Fibroblast of skin of scalp (primary cell): ENCODE data around the gene AQR. TPM values are rescaled to one million over a fixed set of nuclear protein-coding genes. Genes with fewer than 3 reads are reported as not detected.
"Not testable (repeated sequence)": the region's sequence is repeated elsewhere in the genome, so short reads cannot be mapped to it uniquely, and the experiment has no call there.

ENCODE experiments used
- DNase-seq: peaks from one replicate; pipeline ENCODE4 v3.0.0-alpha.2; 2013
- polyA plus RNA-seq, 2 experiments: library from polyadenylated mRNA; unstranded; fragments of 120-200 nt; gene quantifications; one replicate each; pipeline ENCODE4 v1.2.1, GENCODE V29; 2013; ENCODE audit not compliant: insufficient read length in 2 of 2

Gene AQR
- polyA plus RNA-seq (2013, experiment 1 of 2; ENCODE audit: insufficient read length): 21.5 TPM
- polyA plus RNA-seq (2013, experiment 2 of 2; ENCODE audit: insufficient read length): 24.0 TPM

DNA sequence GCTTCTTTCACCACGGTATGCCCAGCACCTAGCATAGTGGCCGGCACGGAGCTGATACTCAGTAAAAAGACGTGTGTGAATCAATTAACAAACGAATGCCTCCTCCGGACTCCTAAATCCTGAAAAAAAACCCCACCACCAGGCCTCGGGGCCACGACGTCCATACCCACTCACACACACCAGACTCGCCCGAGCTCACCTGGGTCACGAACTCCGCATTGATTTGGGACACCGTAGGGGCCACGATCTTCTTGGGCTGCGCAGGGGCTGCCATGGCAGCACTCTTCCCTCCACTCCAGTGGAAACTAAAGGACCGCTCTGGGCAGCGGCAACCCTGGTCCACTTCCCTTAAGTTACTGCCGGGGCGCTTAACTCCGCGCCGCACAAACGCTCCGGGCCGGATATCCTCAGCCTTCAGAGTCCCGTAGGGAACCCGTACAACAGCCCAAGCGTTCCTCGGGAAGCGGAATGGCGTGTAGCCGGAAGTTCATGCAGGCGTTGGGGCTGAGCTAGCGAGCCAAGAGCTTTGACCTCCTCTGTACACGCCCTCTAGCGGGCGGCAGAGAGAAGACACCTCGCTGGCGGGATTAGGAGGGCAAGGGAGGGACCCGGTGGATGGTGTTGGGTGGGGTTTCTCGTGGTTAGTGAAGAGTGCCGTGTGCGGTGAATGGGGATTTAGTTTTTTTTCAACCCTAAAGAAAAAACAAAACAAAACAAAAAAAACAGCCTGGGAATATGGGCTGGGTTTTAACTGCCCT is at the start of gene AQR:
Gene AQR, minus strand, starts transcription at position 403 of the 758 bp plus-strand sequence. Its CDS starts 129 bp downstream, at position 274.
- DNase-seq: peak; percentile 99

DNA sequence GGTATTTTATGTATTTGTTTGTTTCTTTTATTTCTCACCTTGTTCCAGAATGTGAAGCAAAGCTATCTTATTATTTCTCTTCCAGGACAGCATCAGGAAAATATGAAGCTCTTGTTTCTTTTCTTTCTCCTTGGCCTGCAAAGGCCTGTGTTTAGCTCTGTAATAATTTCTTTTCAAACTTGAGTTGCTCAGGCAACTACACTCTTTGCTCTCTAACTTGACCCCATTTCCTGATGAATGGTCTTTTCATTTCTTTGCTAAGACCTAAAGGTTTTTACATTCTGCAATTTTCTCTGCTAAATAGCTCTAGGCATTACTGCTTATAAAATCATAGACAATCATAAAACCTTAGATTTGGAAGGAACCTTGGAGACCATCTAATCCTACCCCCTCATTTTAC is 44.7 kb upstream of the AQR start:
- no peak for DNase-seq

DNA sequence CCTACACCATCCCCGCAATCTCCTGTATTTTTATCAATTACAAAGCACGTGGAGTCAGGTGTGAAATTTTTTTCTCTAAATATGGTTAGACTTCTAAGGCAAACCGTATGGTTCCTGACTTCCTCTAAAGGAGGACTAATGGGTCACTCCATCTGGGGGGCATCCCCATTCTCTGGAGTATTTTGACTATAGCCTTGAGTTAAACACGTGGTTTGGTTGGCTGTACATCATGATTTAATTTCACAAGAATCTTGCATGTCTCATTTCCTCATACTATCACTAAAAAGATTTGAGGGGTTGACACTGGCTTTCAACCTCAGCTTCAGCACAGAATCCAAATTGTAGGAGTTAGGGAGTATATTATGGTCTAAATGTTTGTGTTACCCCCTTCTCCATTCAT is 43.8 kb upstream of the AQR start:
- DNase-seq: peak; percentile 34

DNA sequence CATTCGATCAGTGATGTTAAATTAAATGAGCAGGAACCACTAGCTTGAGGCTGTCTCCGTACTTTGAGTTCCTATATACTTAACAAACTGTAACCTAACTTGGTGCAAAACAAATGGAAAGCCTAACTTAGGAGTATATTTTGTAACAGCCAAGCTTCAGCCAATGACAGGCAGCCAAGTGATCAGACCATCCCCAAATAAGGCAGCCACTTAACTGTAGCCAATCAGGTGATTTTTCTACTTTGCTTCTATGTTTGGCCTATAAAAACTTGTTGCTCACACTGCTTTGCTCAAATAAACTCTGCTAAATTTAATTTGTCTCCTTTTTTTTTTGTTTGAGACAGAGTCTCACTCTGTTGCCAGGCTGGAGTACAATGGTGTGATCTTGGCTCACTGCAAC is 37.9 kb upstream of the AQR start:
- DNase-seq: no peak

DNA sequence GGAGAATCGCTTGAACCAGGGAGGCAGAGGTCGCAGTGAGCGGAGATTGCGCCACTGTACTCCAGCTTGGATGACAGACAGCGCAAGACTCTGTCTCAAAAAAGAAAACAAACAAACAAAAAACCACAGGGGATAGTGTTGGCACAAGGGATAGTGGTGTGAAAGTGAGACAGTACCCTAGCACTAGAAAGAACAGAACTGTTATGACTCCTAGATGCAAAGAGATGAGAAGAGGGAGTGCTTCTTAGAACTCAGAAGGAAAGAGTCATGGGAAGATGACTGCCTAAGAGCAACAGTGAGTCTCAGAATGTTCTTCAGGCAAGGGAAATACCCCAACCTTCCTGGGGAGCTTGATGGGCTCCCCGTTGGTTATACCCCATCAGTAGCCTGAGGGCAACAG is 36.4 kb upstream of the AQR start:
- no peak for DNase-seq

DNA sequence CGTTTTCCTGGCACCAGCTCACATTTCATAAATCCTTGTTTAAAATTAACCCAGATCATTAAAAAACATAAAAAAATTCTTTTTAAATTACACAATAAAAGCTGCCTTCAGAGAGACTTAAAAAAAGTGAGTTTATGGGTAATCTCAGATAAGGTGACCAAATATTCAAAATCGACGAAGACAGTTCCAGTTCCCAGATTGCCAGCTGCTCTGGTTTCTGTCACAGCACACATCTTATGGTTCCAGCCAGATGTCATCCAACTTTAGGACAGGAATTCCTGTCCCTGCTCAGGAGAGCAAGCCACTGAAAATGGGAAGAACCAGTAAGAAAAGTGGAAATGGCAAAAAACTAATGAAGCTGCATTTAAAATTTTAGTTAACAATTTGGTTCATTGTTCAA is 34.4 kb upstream of the AQR start:
- DNase-seq: no peak

DNA sequence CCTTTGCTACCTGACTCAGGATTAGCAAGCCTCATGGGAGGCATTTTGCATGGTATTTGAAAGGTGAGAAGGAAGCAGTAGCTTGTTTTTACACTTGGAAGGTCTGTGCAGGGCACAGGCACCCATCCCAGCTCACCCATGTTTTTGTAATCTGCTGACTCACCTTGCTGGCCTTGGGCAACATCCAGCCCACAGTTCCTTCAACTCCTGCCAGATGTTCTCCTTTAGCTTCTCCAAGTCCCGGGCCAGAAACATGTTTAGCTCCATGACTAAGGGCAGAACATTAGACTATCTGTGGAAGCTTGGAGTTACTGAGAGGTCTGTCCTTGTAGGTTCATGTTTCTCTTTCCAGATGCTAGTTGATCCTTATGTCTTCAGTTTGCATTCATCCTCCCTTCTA is 31.0 kb upstream of the AQR start:
- DNase-seq: no peak

DNA sequence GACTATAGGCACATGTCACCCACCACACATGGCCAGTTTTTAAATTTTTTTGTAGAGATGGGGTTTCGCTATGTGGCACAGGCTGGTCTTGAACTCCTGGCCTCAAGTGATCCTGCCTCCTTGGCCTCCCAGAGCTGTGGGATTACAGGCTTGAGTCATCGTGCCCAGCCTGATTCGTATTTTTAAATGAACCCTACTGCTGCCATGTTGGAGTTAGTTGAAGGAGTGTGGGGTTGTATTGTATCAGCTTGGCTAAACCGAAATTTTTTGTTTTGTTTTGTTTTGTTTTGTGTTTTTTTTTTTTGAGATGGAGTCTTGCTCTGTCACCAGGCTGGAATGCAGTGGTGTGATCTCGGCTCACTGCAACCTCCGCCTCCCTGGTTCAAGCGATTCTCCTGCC is 30.4 kb upstream of the AQR start:
- no peak for DNase-seq

DNA sequence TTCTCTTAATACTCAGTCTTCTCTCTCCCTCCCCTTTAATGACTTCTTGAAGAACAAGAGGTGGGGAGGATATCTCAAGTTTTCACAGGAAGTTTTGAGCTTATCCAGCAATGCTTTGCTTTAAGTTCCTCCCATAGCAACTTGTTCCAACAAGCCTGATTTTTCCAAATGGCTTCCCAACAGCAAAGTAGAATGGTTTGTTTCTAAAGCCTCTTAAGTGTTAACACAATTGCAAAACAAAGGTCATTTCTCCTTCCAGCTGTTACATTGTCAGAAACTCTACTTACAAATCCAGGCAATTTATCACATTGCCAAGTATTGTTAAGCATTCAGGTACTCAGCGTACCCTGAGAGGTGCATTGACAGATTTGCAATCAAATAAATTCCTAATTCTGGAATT is 25.4 kb upstream of the AQR start:
- DNase-seq: no peak

DNA sequence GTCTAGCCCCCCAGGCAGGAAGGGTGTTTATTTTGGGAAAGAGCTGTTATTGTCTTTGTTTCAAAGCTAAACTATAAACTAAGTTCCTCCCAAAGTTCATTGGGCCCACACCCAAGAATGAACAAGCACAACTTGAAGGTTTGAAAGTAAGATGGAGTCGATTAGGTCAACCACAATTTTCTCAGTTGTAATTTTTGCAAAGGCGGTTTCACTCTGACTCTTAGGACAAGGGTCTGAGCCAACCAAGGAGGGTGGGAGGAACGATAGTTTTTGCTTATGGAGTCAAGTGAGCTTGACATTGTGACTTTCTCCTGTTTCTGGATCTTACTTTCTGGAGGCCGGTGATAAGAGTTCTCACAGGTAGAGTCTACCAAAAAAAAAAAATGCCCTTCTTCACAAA is 24.3 kb upstream of the AQR start:
- no peak for DNase-seq

DNA sequence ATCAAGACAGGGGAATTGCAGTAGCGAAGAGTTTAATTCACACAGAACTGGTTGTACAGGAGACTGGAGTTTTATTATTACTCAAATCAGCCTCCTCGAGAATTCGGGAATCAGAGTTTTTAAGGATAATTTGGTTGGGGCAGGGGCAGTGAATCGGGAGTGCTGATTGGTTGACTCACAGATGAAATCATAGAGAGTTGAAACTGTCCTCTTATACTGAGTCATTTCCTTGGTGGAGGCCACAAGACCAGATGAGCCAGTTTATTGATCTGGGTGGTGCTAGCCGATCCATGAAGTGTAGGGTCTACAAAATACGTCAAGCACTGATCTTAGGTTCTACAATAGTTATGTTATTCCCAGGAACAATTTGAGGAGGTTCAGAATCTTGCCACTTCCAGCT is 23.9 kb upstream of the AQR start:
- no peak for DNase-seq

DNA sequence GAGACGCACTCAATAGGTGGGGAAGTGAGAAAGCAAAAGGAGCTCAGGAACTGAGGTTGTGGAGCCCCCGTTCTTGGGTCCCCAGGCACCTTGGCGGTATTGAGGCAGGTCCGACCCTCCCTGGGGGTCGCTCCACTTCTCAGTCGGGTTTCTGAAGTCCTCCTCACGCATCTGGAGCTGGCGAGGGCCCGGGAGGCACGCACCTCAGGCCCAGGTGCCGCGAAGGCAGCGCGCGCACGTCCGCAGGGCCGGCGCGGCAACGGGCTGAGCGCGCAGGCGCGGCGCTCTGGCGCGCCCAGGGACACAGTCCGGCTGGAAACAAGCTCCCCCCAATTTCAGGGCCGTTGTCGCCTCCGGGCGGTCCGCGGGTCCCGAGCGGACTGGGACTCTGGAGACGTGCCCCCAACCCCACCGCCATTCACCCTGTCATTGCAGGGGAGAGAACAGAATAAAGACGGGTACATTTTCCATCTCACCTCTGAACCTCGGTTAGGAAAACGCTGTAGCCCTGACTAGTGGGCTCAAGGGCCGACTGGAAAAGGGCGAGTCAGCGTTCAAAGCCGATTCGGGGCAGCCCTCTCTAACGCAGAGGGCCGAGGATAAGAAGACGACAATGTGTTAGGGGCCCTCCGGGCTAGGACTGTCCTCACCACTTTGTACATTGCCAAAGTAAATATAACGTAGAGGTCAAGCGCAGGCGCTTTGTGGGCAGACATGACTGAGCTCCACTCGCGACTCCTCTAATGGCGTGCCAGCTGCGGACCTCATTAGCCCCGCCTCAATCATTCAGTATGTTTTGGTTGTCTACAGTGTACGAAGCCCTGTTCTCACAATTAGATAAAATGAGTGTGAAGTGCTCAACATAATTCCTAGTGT is 18.7 kb upstream of the AQR start, which contains the start of gene ZNF770:
Gene ZNF770, minus strand, starts transcription at position 261 of the 876 bp plus-strand sequence. CDS start 4,853 bp downstream, outside the sequence.
- DNase-seq: peak; percentile 80

DNA sequence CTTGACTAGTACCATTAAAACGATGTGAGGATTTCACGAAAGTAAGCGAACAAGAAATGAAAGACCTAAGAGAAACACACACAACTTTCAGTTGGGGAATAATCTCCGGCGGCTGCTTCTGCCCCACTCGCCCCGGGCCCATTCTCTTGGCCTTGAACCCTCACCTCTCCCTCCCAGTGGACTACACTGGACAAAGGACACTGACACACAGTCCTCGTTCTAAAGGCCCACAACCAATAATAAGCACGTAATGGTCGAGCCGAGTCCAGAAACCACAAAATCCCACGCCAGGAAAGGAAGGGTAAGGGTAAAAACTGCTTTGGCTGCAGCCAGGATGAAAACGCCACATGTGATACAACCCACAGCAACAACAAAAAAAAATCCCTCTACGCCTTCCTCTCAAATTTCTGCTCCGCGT is 18.1 kb upstream of the AQR start:
- no peak for DNase-seq

DNA sequence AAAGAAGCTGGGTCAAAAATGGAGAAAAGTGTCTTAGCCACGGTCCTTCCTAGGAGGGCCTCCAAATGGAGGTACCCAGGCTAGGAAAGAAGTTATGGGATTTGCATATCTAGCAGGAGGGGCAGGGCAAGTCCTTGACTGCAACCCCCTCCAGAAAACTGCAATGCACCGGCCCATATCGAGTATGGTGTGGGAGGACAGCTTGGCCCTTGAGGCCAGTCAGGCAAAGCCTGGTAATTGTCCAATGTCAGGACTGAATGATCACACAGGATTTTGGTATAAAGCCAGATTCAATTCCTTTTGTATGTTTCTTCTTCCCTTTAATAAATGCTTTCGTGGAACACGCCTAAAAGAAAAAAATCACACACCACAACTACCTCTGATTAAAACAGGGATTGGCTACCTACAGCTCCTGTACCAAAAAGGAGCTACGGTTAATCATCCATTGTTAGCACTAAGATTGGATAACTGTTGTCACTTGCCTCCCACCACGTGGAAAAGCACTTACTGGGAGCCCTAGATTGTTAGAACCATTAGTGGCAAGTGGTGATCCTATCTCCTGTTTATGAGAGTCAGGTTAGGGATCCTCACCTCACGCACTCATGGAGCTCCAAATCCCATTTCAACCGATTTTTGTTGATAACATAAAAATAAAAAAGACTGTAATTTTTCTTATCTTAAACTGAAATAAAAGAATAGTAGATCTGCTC is 17.4 kb upstream of the AQR start:
- no peak for DNase-seq

DNA sequence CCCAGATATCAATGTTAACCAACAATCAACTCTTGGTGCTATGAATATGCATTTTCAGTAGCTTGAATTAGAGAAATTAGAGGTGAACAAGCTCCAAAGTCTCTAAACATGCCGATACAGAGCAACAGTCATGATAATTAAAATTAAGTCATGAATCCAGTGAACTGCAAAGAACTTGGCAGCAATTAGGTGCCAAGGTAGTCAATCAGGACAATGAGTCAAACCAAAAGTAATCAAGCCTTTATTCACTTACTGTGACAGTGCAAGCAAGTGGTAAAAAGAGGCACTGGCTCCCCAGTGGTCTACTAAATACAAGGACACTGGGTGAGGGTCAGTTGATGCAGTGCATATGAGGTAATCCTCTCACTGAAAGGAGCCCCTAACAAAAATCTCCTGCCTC is 16.8 kb upstream of the AQR start:
- no peak for DNase-seq

DNA sequence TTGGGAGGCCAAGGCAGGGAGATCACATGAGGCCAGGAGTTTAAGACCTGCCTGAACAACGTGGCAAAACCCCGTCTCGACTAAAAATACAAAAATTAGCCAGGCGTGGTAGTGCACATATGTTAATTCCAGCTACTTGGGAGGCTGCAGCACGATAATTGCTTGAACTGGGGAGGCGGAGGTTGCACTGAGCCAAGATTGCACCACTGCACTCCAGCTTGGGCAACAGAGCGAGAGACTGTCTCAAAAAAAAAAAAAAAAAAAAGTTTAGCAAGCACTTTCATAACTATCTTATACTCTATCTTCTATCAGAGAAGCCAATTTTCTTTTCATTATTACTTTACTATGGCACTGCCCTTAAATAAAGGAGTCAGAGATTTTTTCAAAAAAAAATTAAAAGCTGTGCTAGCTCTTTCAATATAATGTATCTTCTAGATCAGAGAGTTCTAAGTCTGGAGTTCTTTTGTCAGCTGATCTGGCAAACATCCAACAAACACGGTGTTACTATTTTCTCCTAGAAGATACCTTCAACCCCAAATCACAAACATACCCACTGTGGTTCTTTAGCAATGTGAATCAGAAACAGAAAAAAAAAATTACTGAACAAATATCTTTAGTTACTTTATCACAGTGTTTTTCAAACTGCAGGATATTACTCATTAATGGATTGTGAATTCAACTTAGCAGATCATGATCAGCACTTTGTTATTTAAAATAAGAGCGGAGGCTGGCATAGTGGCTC is 15.5 kb upstream of the AQR start:
- no peak for DNase-seq

DNA sequence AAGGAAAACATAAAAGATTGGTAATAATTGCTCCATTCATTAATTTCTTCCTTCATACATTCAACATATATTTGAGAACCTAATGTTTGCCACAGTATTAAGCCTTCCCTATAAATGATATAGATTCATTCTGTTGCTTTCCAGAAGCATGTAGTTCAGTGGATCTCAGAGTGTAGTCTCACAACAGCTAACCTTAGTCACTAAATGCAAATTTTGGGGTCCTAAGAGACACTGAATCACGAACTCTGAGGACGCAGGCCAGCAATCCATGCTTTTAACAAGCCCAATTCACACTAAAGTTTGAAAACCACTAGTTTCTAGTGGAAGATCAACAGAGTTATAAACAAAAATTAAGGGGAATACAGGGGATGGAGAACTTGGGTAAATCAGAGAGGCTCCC is 7.2 kb upstream of the AQR start:
- no peak for DNase-seq

DNA sequence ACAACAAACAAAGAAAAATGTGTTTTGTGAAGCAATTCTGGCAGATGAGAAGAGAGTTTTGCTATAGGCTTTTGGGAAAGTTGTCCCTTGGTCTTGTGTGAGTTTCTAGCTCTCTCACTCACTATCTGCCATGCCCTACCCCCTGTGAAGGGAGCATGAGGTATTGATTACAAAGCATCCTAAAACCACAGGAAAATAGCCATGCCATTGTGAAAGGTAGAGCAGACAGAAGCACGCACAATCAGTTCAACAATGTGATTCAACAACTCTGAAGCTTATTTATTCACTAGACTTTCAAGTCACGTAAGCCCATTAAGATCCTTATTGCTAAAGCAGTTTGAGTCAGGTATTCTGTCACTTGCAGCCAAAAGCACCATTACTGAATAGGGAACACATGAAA is 6.5 kb upstream of the AQR start:
- no peak for DNase-seq

DNA sequence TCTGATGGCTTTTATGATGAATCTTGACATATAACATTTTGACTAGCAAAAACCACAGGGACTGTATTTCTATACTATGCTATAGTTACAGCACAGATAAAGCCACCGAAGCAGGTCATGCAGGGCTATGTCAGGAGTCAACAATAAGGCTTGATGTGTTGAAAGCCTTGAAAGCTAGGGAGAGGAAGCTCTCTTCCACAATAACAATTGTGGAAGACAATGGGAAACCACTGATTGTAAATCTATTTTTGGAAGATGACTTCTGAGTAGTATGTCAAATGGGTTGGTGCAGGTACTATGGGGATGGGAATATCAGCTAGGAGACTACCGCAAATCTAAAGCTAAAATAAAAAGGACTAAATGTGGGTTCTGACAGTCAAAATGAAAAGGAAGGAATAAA is 4.0 kb upstream of the AQR start:
- no peak for DNase-seq

DNA sequence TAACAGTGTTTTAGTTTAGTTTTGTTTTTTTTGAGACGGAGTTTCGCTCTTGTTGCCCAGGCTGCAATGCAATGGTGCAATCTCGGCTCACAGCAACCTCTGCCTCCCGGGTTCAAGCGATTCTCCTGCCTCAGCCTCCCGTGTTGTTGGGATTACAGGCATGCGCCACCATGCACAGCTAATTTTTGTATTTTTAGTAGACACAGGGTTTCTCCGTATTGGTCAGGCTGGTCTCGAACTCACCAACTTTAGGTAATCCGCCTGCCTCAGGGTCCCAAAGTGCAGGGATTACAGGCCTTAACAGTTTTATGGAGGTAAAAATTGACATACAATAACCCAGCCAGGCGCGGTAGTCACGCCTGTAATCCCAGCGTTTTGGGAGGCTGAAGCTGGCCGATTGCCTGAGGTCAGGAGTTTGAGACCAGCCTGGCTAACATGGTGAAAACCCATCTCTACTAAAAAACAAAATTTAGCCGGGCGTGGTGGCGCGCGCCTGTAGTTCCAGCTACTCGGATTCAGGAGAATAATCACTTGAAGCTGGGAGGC is 629 bp upstream of the AQR start:
- DNase-seq: not testable (repeated sequence)

DNA sequence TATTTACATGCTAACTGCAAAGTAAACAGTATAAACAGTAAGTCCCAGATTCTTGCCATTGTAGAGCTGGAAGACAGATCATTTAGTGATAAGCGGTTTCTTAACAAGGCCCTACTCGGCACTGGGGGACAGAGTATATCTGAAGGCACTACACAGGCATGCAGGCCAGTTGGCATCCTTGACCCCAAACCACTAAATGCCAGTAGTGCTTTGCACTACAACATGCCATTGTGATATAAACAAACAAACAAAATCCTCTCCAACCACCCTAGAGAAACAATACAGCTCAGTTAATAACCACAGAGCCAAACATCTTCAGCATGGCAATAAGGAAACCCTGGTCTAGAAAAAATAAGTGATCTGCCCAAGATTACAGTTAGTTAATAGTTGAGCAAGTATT is 5.3 kb downstream of the AQR start:
- DNase-seq: no peak

DNA sequence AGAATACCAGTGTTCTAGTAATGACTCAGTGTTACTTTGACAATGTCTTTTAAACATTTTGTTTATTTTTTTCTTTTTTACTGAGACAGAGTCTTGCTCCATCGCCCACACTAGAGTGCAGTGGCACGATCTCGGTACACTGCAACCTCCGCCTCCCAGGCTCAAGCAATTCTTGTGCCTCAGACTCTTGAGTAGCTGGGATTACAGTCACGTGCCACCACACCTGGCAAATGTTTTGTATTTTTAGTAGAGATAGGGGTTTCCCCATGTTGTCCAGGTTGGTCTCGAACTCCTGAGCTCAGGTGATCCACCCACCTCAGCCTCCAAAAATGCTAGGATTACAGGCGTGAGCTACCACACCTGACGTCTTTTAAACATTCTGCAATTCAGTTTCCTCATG is 15.7 kb downstream of the AQR start:
- no peak for DNase-seq
